HepG2 (cell line): ENCODE data around the gene CEP135. TPM values are rescaled to one million over a fixed set of nuclear protein-coding genes. Genes with fewer than 3 reads are reported as not detected.

Source experiments
- ATAC-seq: fragments of 200-7000 bp; cut with Tn5 transposase; 3 replicates; pipeline ENCODE4 v1.9.1; 2020; ENCODE audit warnings: mild to moderate bottlenecking, moderate library complexity
- BruUV-seq: library from RNA; stranded (reverse); fragments of 400-500 nt; replicated peaks from 2 replicates; lab custom pipeline; 2021; lab: Mats Ljungman, UMichigan
- CTCF ChIA-PET: fragments of 300-600 bp; formaldehyde crosslinking; extraction: SDS; loops from one replicate; lab custom pipeline; 2021; ENCODE audit warnings: low total read pairs, inconsistent platforms, low intra/inter-chr PET ratio; lab: Yijun Ruan, JAX
- POLR2A ChIA-PET: fragments of 350-600 bp; sonication (Branson Sonifier 250); formaldehyde crosslinking; loops from one replicate; lab custom pipeline; 2020; ENCODE audit warnings: antibody characterized with exemption, inconsistent platforms; lab: Yijun Ruan, JAX
- DNase-seq: peaks from one replicate; pipeline ENCODE4 v3.0.0-alpha.2; 2015; ENCODE audit warnings: low spot score
- FAIRE-seq: peaks from 3 replicates; lab custom pipeline; 2011; peaks lifted over from hg19 to GRCh38; lab: Jason Lieb, UNC
- H2AFZ ChIP-seq: one replicate; pipeline ENCODE4 v1.6.1; 2011; ENCODE audit warnings: low read length, inconsistent platforms
- H3K27ac ChIP-seq: fragments of 300-600 bp; 3 replicates; pipeline ENCODE4 v1.8.0; 2011; ENCODE audit warnings: mixed run types, mild to moderate bottlenecking, mixed read lengths, low read length, inconsistent platforms; ENCODE audit not compliant: insufficient read depth; ENCODE audit errors: extremely low read length
- H3K27me3 ChIP-seq, 2 experiments: fragments of 200-600 bp in 1 of 2; 2 replicates in 1 of 2; 3 replicates in 1 of 2; pipeline versions ENCODE4 v1.6.0 to v1.8.0; 2011; ENCODE audit warnings: low read length in 2 of 2, mild to moderate bottlenecking in 2 of 2, moderate library complexity in 2 of 2, inconsistent platforms in 1 of 2; ENCODE audit not compliant: insufficient read depth in 2 of 2, control insufficient read depth in 1 of 2
- H3K36me3 ChIP-seq, 2 experiments: fragments of 200-600 bp in 1 of 2; replicated peaks in 1 of 2; 2 replicates in 1 of 2; 3 replicates in 1 of 2; pipeline versions ENCODE4 v1.5.1 to v1.8.0; 2011; ENCODE audit warnings: low read length in 2 of 2, inconsistent platforms in 1 of 2; ENCODE audit not compliant: insufficient read depth in 2 of 2, control insufficient read depth in 1 of 2
- H3K4me1 ChIP-seq: 2 replicates; pipeline ENCODE4 v1.5.1; 2012; ENCODE audit warnings: low read length, inconsistent platforms; ENCODE audit not compliant: insufficient read depth
- H3K4me2 ChIP-seq: 2 replicates; pipeline ENCODE4 v1.6.0; 2011; ENCODE audit warnings: low read depth, low read length, inconsistent platforms
- H3K4me3 ChIP-seq, 3 experiments: fragments of 200-600 bp in 1 of 3; sonication (generic), shearing (Covaris generic) in 1 of 3; replicated peaks in 1 of 3; 2 replicates each; pipeline ENCODE4 v1.5.1; 2011 to 2016; ENCODE audit warnings: low read length in 3 of 3, inconsistent platforms in 2 of 3, low read depth in 2 of 3, mild to moderate bottlenecking in 2 of 3, control low read depth in 1 of 3, mixed read lengths in 1 of 3; ENCODE audit not compliant: insufficient read depth in 1 of 3
- H3K79me2 ChIP-seq: one replicate; pipeline ENCODE4 v1.6.1; 2011; ENCODE audit warnings: low read length, inconsistent platforms; ENCODE audit not compliant: insufficient read depth
- H3K9ac ChIP-seq: 2 replicates; pipeline ENCODE4 v1.6.0; 2011; ENCODE audit warnings: mild to moderate bottlenecking, low read depth, low read length, inconsistent platforms; ENCODE audit not compliant: insufficient read depth
- H3K9me3 ChIP-seq: 2 replicates; pipeline ENCODE4 v1.5.1; 2012; ENCODE audit warnings: mild to moderate bottlenecking, low read length
- H4K20me1 ChIP-seq: 2 replicates; pipeline ENCODE4 v1.6.0; 2011; ENCODE audit warnings: inconsistent platforms, mild to moderate bottlenecking, low read length, moderate library complexity; ENCODE audit not compliant: insufficient read depth
- ADNP ChIP-seq: sonication (generic); formaldehyde crosslinking; IDR thresholded peaks from 2 replicates; pipeline ENCODE4 v1.4.0; 2020; ENCODE audit warnings: missing genetic modification reagents
- ARID2 ChIP-seq: sonication (generic); formaldehyde crosslinking; IDR thresholded peaks from 2 replicates; pipeline ENCODE4 v1.8.1; 2022; ENCODE audit warnings: mild to moderate bottlenecking, missing genetic modification reagents, borderline replicate concordance
- BCLAF1 ChIP-seq: fragments of 450-650 bp; IDR thresholded peaks from 2 replicates; pipeline ENCODE4 v1.6.1; 2017; ENCODE audit warnings: mild to moderate bottlenecking
- CENPX ChIP-seq: sonication (generic); formaldehyde crosslinking; IDR thresholded peaks from 2 replicates; pipeline ENCODE4 v1.9.0; 2021; ENCODE audit warnings: mild to moderate bottlenecking, missing genetic modification reagents, moderate library complexity
- DNMT3B ChIP-seq: conservative IDR thresholded peaks from 2 replicates; pipeline ENCODE4 v1.6.1; 2016; ENCODE audit warnings: missing biosample characterization, control low read depth
- FOXM1 ChIP-seq: sonication (generic); formaldehyde crosslinking; IDR thresholded peaks from 2 replicates; pipeline ENCODE4 v1.5.0; 2020; ENCODE audit warnings: missing genetic modification reagents
- IKZF1 ChIP-seq: fragments of 450-650 bp; IDR thresholded peaks from 2 replicates; pipeline ENCODE4 v1.7.1; 2016
- KDM6A ChIP-seq: IDR thresholded peaks from 2 replicates; pipeline ENCODE4 v1.6.1; 2016; ENCODE audit warnings: low read depth
- MAFF ChIP-seq: IDR thresholded peaks from 2 replicates; pipeline ENCODE4 v1.6.1; 2011; ENCODE audit warnings: low read depth, low read length, improper control_type of control experiment
- MEF2D ChIP-seq: sonication (generic); formaldehyde crosslinking; IDR thresholded peaks from 2 replicates; pipeline ENCODE4 v1.5.1; 2020; ENCODE audit warnings: mild to moderate bottlenecking, missing genetic modification reagents
- MIER3 ChIP-seq: IDR thresholded peaks from 2 replicates; pipeline ENCODE4 v1.6.1; 2016; ENCODE audit warnings: missing compliant biosample characterization, borderline replicate concordance
- SRSF9 ChIP-seq: fragments of 200-400 bp; formaldehyde crosslinking; IDR thresholded peaks from 2 replicates; pipeline ENCODE4 v1.6.1; 2018; ENCODE audit warnings: borderline replicate concordance, mild to moderate bottlenecking, low read depth, low read length; ENCODE audit not compliant: insufficient read depth, poor library complexity, severe bottlenecking
- TEAD3 ChIP-seq: optimal IDR thresholded peaks from 2 replicates; pipeline ENCODE3; 2016; ENCODE audit warnings: borderline replicate concordance
- U2AF1 ChIP-seq: fragments of 200-400 bp; formaldehyde crosslinking; optimal IDR thresholded peaks from 2 replicates; pipeline ENCODE3; 2017; ENCODE audit warnings: mild to moderate bottlenecking, low read depth, low read length
- ZFY ChIP-seq: sonication (generic); formaldehyde crosslinking; IDR thresholded peaks from 2 replicates; pipeline ENCODE4 v1.4.0; 2020; ENCODE audit warnings: missing genetic modification reagents
- ZMAT5 ChIP-seq: sonication (generic); formaldehyde crosslinking; IDR thresholded peaks from 2 replicates; pipeline ENCODE4 v1.5.0; 2020; ENCODE audit warnings: mild to moderate bottlenecking, low read depth, missing genetic modification reagents, borderline replicate concordance
- ZNF326 ChIP-seq: sonication (generic); formaldehyde crosslinking; IDR thresholded peaks from 2 replicates; pipeline ENCODE4 v1.4.0; 2020; ENCODE audit warnings: missing genetic modification reagents, borderline replicate concordance
- ZNF558 ChIP-seq: sonication (generic); formaldehyde crosslinking; IDR thresholded peaks from 2 replicates; pipeline ENCODE4 v1.9.0; 2022; ENCODE audit warnings: mild to moderate bottlenecking, missing genetic modification reagents, borderline replicate concordance
- WGBS: methylation state at CpG from one replicate; pipeline ENCODE4 v1.1.6; 2017; ENCODE audit warnings: low lambda C conversion rate; 5-methylcytosine and 5-hydroxymethylcytosine counted together
- in situ Hi-C: cut with HindIII; loops from 2 replicates; pipeline ENCODE4 v1.10.0; 2017; ENCODE audit warnings: low pct_unique_long_range_greater_than_20kb; ENCODE audit not compliant: extremely low pct_ligation_motif_present
- intact Hi-C: fragments of 100-400 bp; cut with micrococcal nuclease; formaldehyde crosslinking; loops from one replicate; pipeline ENCODE4 v1.10.0; 2022; ENCODE audit not compliant: unreplicated experiment
- polyA plus RNA-seq, 8 experiments: library from polyadenylated mRNA; depleted of rRNA in 3 of 8; stranded (reverse) in 7 of 8; unstranded in 1 of 8; fragments of >200 nt; fragmentation: Illumina TruSeq in 4 of 8; extraction: Trizol in 4 of 8; gene quantifications; 2 replicates each; pipeline versions ENCODE4 v1.2.1 to v1.2.3, GENCODE V29; 2011 to 2016; ENCODE audit warnings: low read depth in 4 of 8, missing spikeins in 1 of 8, mixed read lengths in 1 of 8; ENCODE audit not compliant: insufficient read depth in 1 of 8
- total RNA-seq, 5 experiments: library from RNA; depleted of rRNA; stranded (reverse); fragments of >200 nt; fragmentation: Illumina TruSeq; extraction: Trizol; gene quantifications; 2 replicates each; pipeline ENCODE4 v1.2.3, GENCODE V29; 2016; ENCODE audit warnings: low read depth in 1 of 5
- TF ChIP-seq, protein P1 (sequence below): sonication (generic); formaldehyde crosslinking; IDR thresholded peaks from 2 replicates; pipeline ENCODE4 v1.5.1; 2020; ENCODE audit warnings: missing genetic modification reagents, mild to moderate bottlenecking, borderline replicate concordance
- TF ChIP-seq, protein P2 (sequence below): sonication (generic); formaldehyde crosslinking; IDR thresholded peaks from 2 replicates; pipeline ENCODE4 v1.9.0; 2022; ENCODE audit warnings: low read depth, missing genetic modification reagents
- TF ChIP-seq, protein P3 (sequence below): sonication (generic); formaldehyde crosslinking; IDR thresholded peaks from 2 replicates; pipeline ENCODE4 v1.8.1; 2023; ENCODE audit warnings: missing genetic modification reagents, mild to moderate bottlenecking, borderline replicate concordance

CEP135 gene
- total and polyA plus RNA-seq, 2 of the 13 experiments (the other 11 are each of a cell fraction or from before 2014, with no cell fraction given) = 1.7 to 8.8 TPM

DNA sequence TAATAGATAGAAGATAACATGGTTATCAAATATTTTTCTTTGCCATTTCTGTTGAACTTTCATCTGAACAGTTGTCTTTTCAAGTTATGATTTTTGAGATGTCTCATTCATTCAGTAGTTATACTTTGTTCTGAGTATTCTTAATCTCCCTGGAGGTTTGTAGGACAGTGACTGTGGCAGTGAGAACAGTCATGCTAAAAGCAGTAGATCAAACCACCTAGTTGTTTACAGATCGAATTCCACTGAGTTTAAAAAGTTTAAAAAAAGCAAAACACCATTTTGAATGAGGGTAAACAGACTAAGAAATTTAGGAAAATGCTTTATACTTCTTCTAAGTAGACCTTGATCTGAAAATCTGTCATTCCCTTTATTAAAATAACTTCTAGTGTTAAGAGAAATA is 107.2 kb downstream of the CEP135 start (continued):
- TF ChIP-seq CENPX (CRISPR knock-in tag) (no peak), MAFF (no peak), IKZF1 (no peak), ZNF326 (CRISPR knock-in tag) (no peak), FOXM1 (no peak), TEAD3 (CRISPR knock-in tag) (peak; percentile 28)
- TF ChIP-seq, protein P1, sequence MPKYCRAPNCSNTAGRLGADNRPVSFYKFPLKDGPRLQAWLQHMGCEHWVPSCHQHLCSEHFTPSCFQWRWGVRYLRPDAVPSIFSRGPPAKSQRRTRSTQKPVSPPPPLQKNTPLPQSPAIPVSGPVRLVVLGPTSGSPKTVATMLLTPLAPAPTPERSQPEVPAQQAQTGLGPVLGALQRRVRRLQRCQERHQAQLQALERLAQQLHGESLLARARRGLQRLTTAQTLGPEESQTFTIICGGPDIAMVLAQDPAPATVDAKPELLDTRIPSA (CRISPR knock-in tag) = no peak
- TF ChIP-seq, protein P2, sequence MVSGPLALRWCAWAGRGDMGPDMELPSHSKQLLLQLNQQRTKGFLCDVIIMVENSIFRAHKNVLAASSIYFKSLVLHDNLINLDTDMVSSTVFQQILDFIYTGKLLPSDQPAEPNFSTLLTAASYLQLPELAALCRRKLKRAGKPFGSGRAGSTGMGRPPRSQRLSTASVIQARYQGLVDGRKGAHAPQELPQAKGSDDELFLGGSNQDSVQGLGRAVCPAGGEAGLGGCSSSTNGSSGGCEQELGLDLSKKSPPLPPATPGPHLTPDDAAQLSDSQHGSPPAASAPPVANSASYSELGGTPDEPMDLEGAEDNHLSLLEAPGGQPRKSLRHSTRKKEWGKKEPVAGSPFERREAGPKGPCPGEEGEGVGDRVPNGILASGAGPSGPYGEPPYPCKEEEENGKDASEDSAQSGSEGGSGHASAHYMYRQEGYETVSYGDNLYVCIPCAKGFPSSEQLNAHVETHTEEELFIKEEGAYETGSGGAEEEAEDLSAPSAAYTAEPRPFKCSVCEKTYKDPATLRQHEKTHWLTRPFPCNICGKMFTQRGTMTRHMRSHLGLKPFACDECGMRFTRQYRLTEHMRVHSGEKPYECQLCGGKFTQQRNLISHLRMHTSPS (CRISPR knock-in tag) = no peak

DNA sequence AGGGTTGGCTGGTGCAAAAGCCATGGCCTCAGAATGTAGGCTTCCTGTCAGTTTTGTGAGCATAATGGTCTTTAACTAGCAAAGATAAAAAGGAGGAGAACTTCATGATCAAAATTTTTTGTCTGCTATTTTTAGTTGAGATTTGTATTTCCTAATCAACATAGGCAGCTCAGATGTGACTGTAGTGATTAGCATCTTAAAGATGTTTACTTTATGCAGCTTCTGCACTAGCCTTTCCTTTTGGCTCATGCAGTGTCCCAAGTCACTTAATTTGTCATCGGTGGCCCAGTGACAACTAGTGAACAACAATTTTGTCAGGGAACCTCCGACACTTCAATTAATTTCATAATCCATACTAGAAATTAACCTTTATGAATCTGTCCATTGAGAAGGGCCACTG is 109.8 kb downstream of the CEP135 start:
- DNase-seq (no peak), ATAC-seq (no peak), FAIRE-seq (no peak)
- H3K27ac ChIP-seq = no peak overlapping the region
- no peaks in the 10 kb centered on the region for H3K79me2 ChIP-seq
- CTCF ChIA-PET = no interaction called here
- no peak overlapping the region for H2AFZ ChIP-seq
- WGBS = 97% methylated on average over 2 of the region's 2 CpGs
- H3K4me1 ChIP-seq = peaks cover 42% of the 10 kb centered on the region
- H3K4me2 ChIP-seq = no peak overlapping the region
- intact Hi-C loops (no loop called here), in situ Hi-C loops (no loop called here)
- no peaks in the 10 kb centered on the region for H3K27me3 ChIP-seq
- BruUV-seq = no TSS peak
- no peaks in the 10 kb centered on the region for H3K9me3 ChIP-seq
- no peaks in the 10 kb centered on the region for H3K36me3 ChIP-seq
- H3K9ac ChIP-seq = no peak overlapping the region
- POLR2A ChIA-PET = no interaction called here
- no peak overlapping the region for H3K4me3 ChIP-seq
- no peaks in the 10 kb centered on the region for H4K20me1 ChIP-seq
- TF ChIP-seq BCLAF1 (no peak), ZMAT5 (no peak), ARID2 (CRISPR knock-in tag) (no peak), KDM6A (CRISPR knock-in tag) (no peak), MIER3 (CRISPR knock-in tag) (no peak), MEF2D (CRISPR knock-in tag) (no peak), DNMT3B (CRISPR knock-in tag) (no peak), ZFY (CRISPR knock-in tag) (no peak), SRSF9 (no peak), ZNF558 (CRISPR knock-in tag) (no peak), U2AF1 (no peak), ADNP (no peak)
- TF ChIP-seq, protein P3, sequence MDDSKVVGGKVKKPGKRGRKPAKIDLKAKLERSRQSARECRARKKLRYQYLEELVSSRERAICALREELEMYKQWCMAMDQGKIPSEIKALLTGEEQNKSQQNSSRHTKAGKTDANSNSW = no peak
